HepG2 (cell line): ENCODE data around the gene VEZT. TPM values are rescaled to one million over a fixed set of nuclear protein-coding genes. Genes with fewer than 3 reads are reported as not detected.
A peak's percentile ranks its signal among the peaks of the same experiment; 100 is the strongest.

Source experiments
- ASH2L ChIP-seq: fragments of 300-600, 200-600 bp; sonication (generic); IDR thresholded peaks from 2 replicates; pipeline ENCODE4 v1.7.0; 2017; ENCODE audit warnings: low read depth, mild to moderate bottlenecking, moderate library complexity, mixed read lengths, low read length; ENCODE audit not compliant: insufficient read length
- ATM ChIP-seq: fragments of 450-650 bp; IDR thresholded peaks from 2 replicates; pipeline ENCODE4 v1.7.1; 2017; ENCODE audit warnings: mild to moderate bottlenecking, borderline replicate concordance
- CEBPG ChIP-seq: IDR thresholded peaks from 2 replicates; pipeline ENCODE4 v1.6.1; 2016
- DDIT3 ChIP-seq: sonication (generic); formaldehyde crosslinking; IDR thresholded peaks from 2 replicates; pipeline ENCODE4 v1.4.0; 2020; ENCODE audit warnings: mild to moderate bottlenecking, missing genetic modification reagents
- JARID2 ChIP-seq: sonication (generic); formaldehyde crosslinking; IDR thresholded peaks from 2 replicates; pipeline ENCODE4 v1.8.1; 2023; ENCODE audit warnings: missing genetic modification reagents, inconsistent platforms; ENCODE audit not compliant: insufficient replicate concordance
- JUND ChIP-seq: sonication (generic); formaldehyde crosslinking; IDR thresholded peaks from 2 replicates; pipeline ENCODE4 v1.8.0; 2022; ENCODE audit warnings: mild to moderate bottlenecking, missing genetic modification reagents
- NFKB2 ChIP-seq: sonication (generic); formaldehyde crosslinking; IDR thresholded peaks from 2 replicates; pipeline ENCODE4 v1.4.0; 2020; ENCODE audit warnings: missing genetic modification reagents, borderline replicate concordance
- NR2F2 ChIP-seq: IDR thresholded peaks from 2 replicates; pipeline ENCODE4 v1.6.1; 2012; ENCODE audit warnings: low read depth, inconsistent platforms, borderline replicate concordance
- NR2F6 ChIP-seq, 2 experiments: IDR thresholded peaks; 2 replicates each; pipeline ENCODE4 v1.6.1; 2016; ENCODE audit warnings: antibody characterized with exemption in 1 of 2, mild to moderate bottlenecking in 1 of 2
- SALL1 ChIP-seq: sonication (generic); formaldehyde crosslinking; IDR thresholded peaks from 2 replicates; pipeline ENCODE4 v1.8.0; 2022; ENCODE audit warnings: mild to moderate bottlenecking, missing genetic modification reagents
- SIX4 ChIP-seq: sonication (generic); formaldehyde crosslinking; IDR thresholded peaks from 2 replicates; pipeline ENCODE4 v1.4.0; 2020; ENCODE audit warnings: missing genetic modification reagents
- SNAPC4 ChIP-seq: sonication (generic); formaldehyde crosslinking; IDR thresholded peaks from 2 replicates; pipeline ENCODE4 v1.4.0; 2020; ENCODE audit warnings: mild to moderate bottlenecking, missing genetic modification reagents
- SP5 ChIP-seq: IDR thresholded peaks from 2 replicates; pipeline ENCODE4 v1.6.1; 2016; ENCODE audit warnings: low read depth, borderline replicate concordance
- TFE3 ChIP-seq: IDR thresholded peaks from 2 replicates; pipeline ENCODE4 v1.6.1; 2016
- TOPORS ChIP-seq: sonication (generic); formaldehyde crosslinking; IDR thresholded peaks from 2 replicates; pipeline ENCODE4 v1.8.0; 2023; ENCODE audit warnings: mild to moderate bottlenecking, missing genetic modification reagents
- TP53 ChIP-seq: sonication (generic); formaldehyde crosslinking; conservative IDR thresholded peaks from 2 replicates; pipeline ENCODE4 v1.4.0; 2020; ENCODE audit warnings: missing genetic modification reagents
- XRCC5 ChIP-seq: fragments of 200-400 bp; formaldehyde crosslinking; optimal IDR thresholded peaks from 2 replicates; pipeline ENCODE3; 2017; ENCODE audit warnings: mild to moderate bottlenecking, low read length
- ZBTB21 ChIP-seq: sonication (generic); formaldehyde crosslinking; IDR thresholded peaks from 2 replicates; pipeline ENCODE4 v1.4.0; 2020; ENCODE audit warnings: missing genetic modification reagents
- ZFYVE20 ChIP-seq: sonication (generic); formaldehyde crosslinking; IDR thresholded peaks from 2 replicates; pipeline ENCODE4 v1.8.0; 2023; ENCODE audit warnings: low read depth, mild to moderate bottlenecking, moderate library complexity, missing genetic modification reagents, borderline replicate concordance
- ZNF33A ChIP-seq: sonication (generic); formaldehyde crosslinking; IDR thresholded peaks from 2 replicates; pipeline ENCODE4 v1.5.1; 2020; ENCODE audit warnings: missing genetic modification reagents, mild to moderate bottlenecking, moderate library complexity, borderline replicate concordance
- ZNF598 ChIP-seq: sonication (generic); formaldehyde crosslinking; IDR thresholded peaks from 2 replicates; pipeline ENCODE4 v1.5.1; 2020; ENCODE audit warnings: mild to moderate bottlenecking, missing genetic modification reagents, borderline replicate concordance
- ZNF616 ChIP-seq: sonication (generic); formaldehyde crosslinking; IDR thresholded peaks from 2 replicates; pipeline ENCODE4 v1.5.0; 2020; ENCODE audit warnings: low read depth, mild to moderate bottlenecking, missing genetic modification reagents
- ZNF766 ChIP-seq: sonication (generic); formaldehyde crosslinking; IDR thresholded peaks from 2 replicates; pipeline ENCODE4 v1.5.0; 2020; ENCODE audit warnings: missing genetic modification reagents, borderline replicate concordance
- ZNF768 ChIP-seq: sonication (generic); formaldehyde crosslinking; IDR thresholded peaks from 2 replicates; pipeline ENCODE4 v1.4.0; 2020; ENCODE audit warnings: missing genetic modification reagents
- ZSCAN25 ChIP-seq: sonication (generic); formaldehyde crosslinking; IDR thresholded peaks from 2 replicates; pipeline ENCODE4 v1.8.0; 2022; ENCODE audit warnings: mild to moderate bottlenecking, missing genetic modification reagents
- polyA plus RNA-seq, 8 experiments: library from polyadenylated mRNA; depleted of rRNA in 3 of 8; stranded (reverse) in 7 of 8; unstranded in 1 of 8; fragments of >200 nt; fragmentation: Illumina TruSeq in 4 of 8; extraction: Trizol in 4 of 8; gene quantifications; 2 replicates each; pipeline versions ENCODE4 v1.2.1 to v1.2.3, GENCODE V29; 2011 to 2016; ENCODE audit warnings: low read depth in 4 of 8, missing spikeins in 1 of 8, mixed read lengths in 1 of 8; ENCODE audit not compliant: insufficient read depth in 1 of 8
- total RNA-seq, 5 experiments: library from RNA; depleted of rRNA; stranded (reverse); fragments of >200 nt; fragmentation: Illumina TruSeq; extraction: Trizol; gene quantifications; 2 replicates each; pipeline ENCODE4 v1.2.3, GENCODE V29; 2016; ENCODE audit warnings: low read depth in 1 of 5

The VEZT gene
- total and polyA plus RNA-seq, 2 of the 13 experiments (the other 11 are each of a cell fraction or from before 2014, with no cell fraction given): 35.5 to 51.6 TPM

GRCh38 chr12:95217377-95218149, at the start of gene VEZT, which contains the start of gene FGD6 (continued):
- TF ChIP-seq DDIT3 (CRISPR knock-in tag) (no peak), NR2F2 (no peak; the same call in 1 of the 2 replicates), ZBTB21 (peak; percentile 98), ZNF616 (CRISPR knock-in tag) (peak; percentile 24; the same call in 1 of the 2 replicates), TFE3 (CRISPR knock-in tag) (peak; percentile 70), ZNF768 (CRISPR knock-in tag) (peak; percentile 0; the same call in 1 of the 2 replicates), ZNF598 (CRISPR knock-in tag) (no peak), TP53 (CRISPR knock-in tag) (no peak), TOPORS (CRISPR knock-in tag) (no peak), SP5 (CRISPR knock-in tag) (peak; percentile 47), JUND (CRISPR knock-in tag) (0 out of 2 replicates have a peak, but pooled peaks have one; percentile 19), JARID2 (CRISPR knock-in tag) (peak; percentile 53), ASH2L (peak; percentile 92), SNAPC4 (CRISPR knock-in tag) (no peak), ZNF766 (peak; percentile 27), ATM (no peak), ZFYVE20 (CRISPR knock-in tag) (0 out of 2 replicates have a peak, but pooled peaks have one; percentile 39), XRCC5 (peak; percentile 89), NR2F6 (IDR thresholded peaks at IDR 0.05) (no peak), NR2F6 (CRISPR knock-in tag; IDR thresholded peaks at IDR 0.05) (no peak), SIX4 (no peak), ZNF33A (CRISPR knock-in tag) (0 out of 2 replicates have a peak, but pooled peaks have one; percentile 54), CEBPG (CRISPR knock-in tag) (no peak), ZSCAN25 (no peak), SALL1 (CRISPR knock-in tag) (peak; percentile 83), NFKB2 (peak; percentile 73; the same call in 1 of the 2 replicates)
